H1 (cell line): ENCODE data around the gene TAF10. TPM values are rescaled to one million over a fixed set of nuclear protein-coding genes. Genes with fewer than 3 reads are reported as not detected.

Experiments used
- CTCF ChIA-PET: fragments of 300-600 bp; sonication (Branson Sonifier 250); formaldehyde crosslinking; loops from one replicate; lab custom pipeline; 2021; ENCODE audit not compliant: partially characterized antibody; lab: Charles Lee
- POLR2A ChIA-PET: fragments of 300-600 bp; sonication (Branson Sonifier 250); formaldehyde crosslinking; loops from one replicate; lab custom pipeline; 2021; ENCODE audit warnings: inconsistent platforms; ENCODE audit not compliant: partially characterized antibody; lab: Charles Lee
- DNase-seq, 2 experiments: peaks; one replicate each; pipeline versions ENCODE4 v3.0.0 to v3.0.0-alpha.2; 2010 to 2022; ENCODE audit warnings: low spot score in 2 of 2, low read depth in 1 of 2, mixed read lengths in 1 of 2
- FAIRE-seq: peaks from 2 replicates; lab custom pipeline; 2011; peaks lifted over from hg19 to GRCh38; lab: Jason Lieb, UNC
- H2AFZ ChIP-seq: 2 replicates; pipeline ENCODE4 v1.8.1; 2012; ENCODE audit warnings: low read length, inconsistent platforms
- H2AK5ac ChIP-seq: 2 replicates; pipeline ENCODE4 v1.6.1; 2013; ENCODE audit warnings: low read depth, low read length
- H2BK120ac ChIP-seq: replicated peaks from 2 replicates; pipeline ENCODE3; 2013; ENCODE audit warnings: low read depth, low read length, inconsistent platforms
- H2BK12ac ChIP-seq: 2 replicates; pipeline ENCODE4 v1.6.1; 2013; ENCODE audit warnings: low read depth, low read length
- H2BK15ac ChIP-seq: 2 replicates; pipeline ENCODE4 v1.6.1; 2013; ENCODE audit warnings: low read length
- H2BK20ac ChIP-seq: 2 replicates; pipeline ENCODE4 v1.6.1; 2013; ENCODE audit warnings: low read length
- H2BK5ac ChIP-seq: 2 replicates; pipeline ENCODE4 v1.6.1; 2013; ENCODE audit warnings: low read depth, low read length
- H3K14ac ChIP-seq: 2 replicates; pipeline ENCODE4 v1.6.1; 2013; ENCODE audit warnings: inconsistent platforms; ENCODE audit not compliant: insufficient read length
- H3K18ac ChIP-seq: 2 replicates; pipeline ENCODE4 v1.6.1; 2013; ENCODE audit warnings: low read length; ENCODE audit errors: extremely low read depth
- H3K23ac ChIP-seq: 2 replicates; pipeline ENCODE4 v1.6.1; 2013; ENCODE audit warnings: inconsistent platforms; ENCODE audit not compliant: insufficient read length
- H3K23me2 ChIP-seq: 2 replicates; pipeline ENCODE4 v1.6.1; 2013; ENCODE audit warnings: low read depth, low read length
- H3K27ac ChIP-seq: 2 replicates; pipeline ENCODE4 v1.6.1; 2011; ENCODE audit warnings: low read depth, low read length, inconsistent platforms
- H3K27me3 ChIP-seq, 4 experiments: replicated peaks in 1 of 4; 1 replicate in 1 of 4; 2 replicates in 3 of 4; pipeline versions ENCODE4 v1.6.1 to v1.8.1; 2011 to 2013; ENCODE audit warnings: low read length in 3 of 4, mild to moderate bottlenecking in 3 of 4, inconsistent platforms in 2 of 4, mixed read lengths in 2 of 4, moderate library complexity in 1 of 4; ENCODE audit not compliant: control insufficient read depth in 3 of 4, insufficient read depth in 3 of 4; ENCODE audit errors: extremely low read depth in 1 of 4
- H3K36me3 ChIP-seq, 4 experiments: 2 replicates each; pipeline versions ENCODE4 v1.6.1 to v1.8.1; 2011 to 2013; ENCODE audit warnings: mild to moderate bottlenecking in 4 of 4, low read length in 3 of 4, moderate library complexity in 2 of 4, control low read depth in 1 of 4, inconsistent platforms in 1 of 4; ENCODE audit not compliant: insufficient read depth in 4 of 4, control insufficient read depth in 2 of 4
- H3K4ac ChIP-seq: replicated peaks from 2 replicates; pipeline ENCODE3; 2013; ENCODE audit warnings: low read length, low read depth, mixed read lengths, inconsistent platforms; ENCODE audit not compliant: insufficient read length
- H3K4me1 ChIP-seq, 4 experiments: replicated peaks in 1 of 4; 1 replicate in 1 of 4; 2 replicates in 3 of 4; pipeline versions ENCODE4 v1.6.1 to v1.8.1; 2011 to 2013; ENCODE audit warnings: low read length in 3 of 4, inconsistent platforms in 2 of 4, mixed read lengths in 1 of 4; ENCODE audit not compliant: insufficient read depth in 4 of 4, control insufficient read depth in 3 of 4
- H3K4me2 ChIP-seq, 2 experiments: 2 replicates each; pipeline versions ENCODE4 v1.6.1 to v1.8.1; 2011 to 2013; ENCODE audit warnings: low read depth in 2 of 2, low read length in 2 of 2, control low read depth in 1 of 2, inconsistent platforms in 1 of 2, mild to moderate bottlenecking in 1 of 2; ENCODE audit not compliant: insufficient read depth in 1 of 2
- H3K4me3 ChIP-seq, 4 experiments: fragments of 200-600, 300-600 bp in 1 of 4; sonication (generic), shearing (Covaris generic), sonication (Bioruptor Twin) in 1 of 4; 2 replicates each; pipeline versions ENCODE4 v1.5.1 to v1.8.1; 2011 to 2016; ENCODE audit warnings: low read length in 4 of 4, low read depth in 3 of 4, control low read depth in 2 of 4, inconsistent platforms in 2 of 4, mild to moderate bottlenecking in 2 of 4, mixed read lengths in 1 of 4, moderate library complexity in 1 of 4; ENCODE audit not compliant: insufficient read depth in 2 of 4; ENCODE audit errors: extremely low read depth in 1 of 4
- H3K56ac ChIP-seq: replicated peaks from 2 replicates; pipeline ENCODE3; 2013; ENCODE audit warnings: low read depth, mild to moderate bottlenecking, mixed read lengths, low read length, inconsistent platforms; ENCODE audit not compliant: insufficient read length
- H3K79me1 ChIP-seq: 2 replicates; pipeline ENCODE4 v1.6.1; 2013; ENCODE audit warnings: low read depth, low read length, control low read depth
- H3K79me2 ChIP-seq, 2 experiments: 2 replicates each; pipeline versions ENCODE4 v1.6.1 to v1.8.1; 2012 to 2013; ENCODE audit warnings: low read length in 2 of 2, mild to moderate bottlenecking in 2 of 2, inconsistent platforms in 1 of 2; ENCODE audit not compliant: insufficient read depth in 2 of 2, control insufficient read depth in 1 of 2
- H3K9ac ChIP-seq, 4 experiments: replicated peaks in 1 of 4; 1 replicate in 1 of 4; 2 replicates in 3 of 4; pipeline versions ENCODE4 v1.6.1 to v1.8.1; 2011 to 2013; ENCODE audit warnings: low read depth in 3 of 4, low read length in 3 of 4, control low read depth in 2 of 4, mild to moderate bottlenecking in 2 of 4, moderate library complexity in 2 of 4, inconsistent platforms in 1 of 4; ENCODE audit errors: extremely low read depth in 1 of 4
- H3K9me3 ChIP-seq, 2 experiments: 2 replicates each; pipeline versions ENCODE4 v1.6.1 to v1.8.1; 2012 to 2013; ENCODE audit warnings: mild to moderate bottlenecking in 2 of 2, moderate library complexity in 2 of 2, control low read depth in 1 of 2, inconsistent platforms in 1 of 2, low read depth in 1 of 2, low read length in 1 of 2, mixed read lengths in 1 of 2; ENCODE audit not compliant: insufficient read depth in 2 of 2
- H4K20me1 ChIP-seq, 2 experiments: replicated peaks in 1 of 2; 2 replicates each; pipeline versions ENCODE3 to v1.8.1; 2011 to 2013; ENCODE audit warnings: inconsistent platforms in 2 of 2, low read length in 2 of 2, mild to moderate bottlenecking in 1 of 2; ENCODE audit not compliant: insufficient read depth in 2 of 2, control insufficient read depth in 1 of 2
- H4K5ac ChIP-seq: 2 replicates; pipeline ENCODE4 v1.6.1; 2013; ENCODE audit warnings: low read length, low read depth, mixed read lengths, inconsistent platforms; ENCODE audit not compliant: insufficient read length
- H4K8ac ChIP-seq: 2 replicates; pipeline ENCODE4 v1.8.0; 2013; ENCODE audit warnings: mild to moderate bottlenecking, moderate library complexity, low read length, inconsistent platforms; ENCODE audit not compliant: insufficient read depth; ENCODE audit errors: extremely low read depth
- H4K91ac ChIP-seq: replicated peaks from 2 replicates; pipeline ENCODE3; 2013; ENCODE audit warnings: low read length, mixed read lengths, inconsistent platforms; ENCODE audit not compliant: insufficient read length
- BACH1 ChIP-seq: IDR thresholded peaks from 2 replicates; pipeline ENCODE4 v1.6.1; 2012; ENCODE audit warnings: low read length, improper control_type of control experiment
- NANOG ChIP-seq: IDR thresholded peaks from 2 replicates; pipeline ENCODE4 v1.6.1; 2011; ENCODE audit warnings: low read length, low read depth, mild to moderate bottlenecking, inconsistent platforms; ENCODE audit not compliant: insufficient read depth, poor library complexity, severe bottlenecking
- TEAD4 ChIP-seq: IDR thresholded peaks from 2 replicates; pipeline ENCODE4 v1.6.1; 2012; ENCODE audit warnings: low read depth, low read length, inconsistent platforms, mixed read lengths
- YY1 ChIP-seq: IDR thresholded peaks from 2 replicates; pipeline ENCODE4 v1.6.1; 2011; ENCODE audit warnings: low read depth, mild to moderate bottlenecking, low read length
- WGBS, 2 experiments: shearing (Covaris generic) in 1 of 2; methylation state at CpG; one replicate each; pipeline versions ENCODE4 v1.1.6 to v1.1.7; 2013 to 2015; ENCODE audit warnings: low lambda C conversion rate in 2 of 2, mixed read lengths in 2 of 2, inconsistent platforms in 1 of 2, low coverage in 1 of 2, missing lambda C conversion rate in 1 of 2; ENCODE audit not compliant: insufficient replicate concordance in 2 of 2, insufficient coverage in 1 of 2, insufficient read length in 1 of 2; ENCODE audit errors: extremely low coverage in 1 of 2, missing lambda C conversion rate in 1 of 2; 5-methylcytosine and 5-hydroxymethylcytosine counted together
- polyA plus RNA-seq, 7 experiments: library from polyadenylated mRNA; depleted of rRNA in 3 of 7; stranded (reverse) in 5 of 7; unstranded in 2 of 7; fragments of >200 nt in 5 of 7; fragments of 200-250 nt in 2 of 7; gene quantifications; 1 replicate in 5 of 7; 2 replicates in 1 of 7; 4 replicates in 1 of 7; pipeline versions ENCODE4 v1.2.1 to v1.2.3, GENCODE V29; 2011 to 2013; ENCODE audit warnings: missing spikeins in 2 of 7, mixed read lengths in 2 of 7
- total RNA-seq: library from RNA; stranded (reverse); fragmentation: NEBNext Ultra II Directional; extraction: Animal tissue kit (Norgen Biotek cat#: 25700); gene quantifications from 2 replicates; pipeline ENCODE4 v1.2.1, GENCODE V29; 2021

TAF10 gene
- total and polyA plus RNA-seq, 2 of the 8 experiments (the other 6 are each of a cell fraction or from before 2014, with no cell fraction given) = 128 to 213 TPM

- no peak for DNase-seq
- POLR2A ChIA-PET = interaction anchor here (0.7 kb wide), 1 partner anchor 10 kb away, joined by 3 read pairs; no protein-coding TSS in a partner anchor
Measured at GRCh38 chr11:6660712-6661111, 48.7 kb upstream of the TAF10 start.

More at GRCh38 chr11:6660712-6661111, 48.7 kb upstream of the TAF10 start:
- Histone ChIP-seq H3K79me2 (no peaks in the 10 kb centered on the region), H3K4me3 (no peak overlapping the region), H3K27ac (no peak overlapping the region), H2AFZ (no peak overlapping the region), H3K23ac (no peak overlapping the region), H4K8ac (no peak overlapping the region), H2AK5ac (no peak overlapping the region), H2BK5ac (no peak overlapping the region), H4K5ac (no peak overlapping the region), H2BK20ac (no peak overlapping the region), H3K9ac (no peak overlapping the region), H4K91ac (no peak overlapping the region), H3K56ac (no peak overlapping the region), H3K79me1 (no peaks in the 10 kb centered on the region), H2BK120ac (no peak overlapping the region), H2BK15ac (no peak overlapping the region), H3K4me2 (no peak overlapping the region), H3K18ac (no peak overlapping the region), H3K36me3 (no peaks in the 10 kb centered on the region), H4K20me1 (no peaks in the 10 kb centered on the region), H3K14ac (no peak overlapping the region), H3K9me3 (no peaks in the 10 kb centered on the region), H2BK12ac (no peak overlapping the region), H3K27me3 (peaks cover 1 to 19% (median 17%) of the 10 kb centered on the region in 4 experiments), H3K4me1 (peaks cover 0 to 7% (median 3%) of the 10 kb centered on the region in 4 experiments; a peak in 2 of 7 replicates), H3K23me2 (peaks cover 7% of the 10 kb centered on the region), H3K4ac (no peak overlapping the region)
- no peak for TF ChIP-seq YY1
- no peak for TF ChIP-seq BACH1
- TF ChIP-seq TEAD4 = no peak
- no peak for TF ChIP-seq NANOG
- CTCF ChIA-PET = no interaction called here
- WGBS, 2 experiments = 87% methylated on average over 3 of the region's 3 CpGs; no CpG with 5 or more reads in 1 of the 2 experiments
- no peak for FAIRE-seq
